HepG2 (cell line): ENCODE measurements around the gene RECQL5. TPM values are rescaled to one million over a fixed set of nuclear protein-coding genes. Genes with fewer than 3 reads are reported as not detected.

ENCODE experiments used
- ATAC-seq: fragments of 200-7000 bp; cut with Tn5 transposase; 3 replicates; pipeline ENCODE4 v1.9.1; 2020; ENCODE audit warnings: mild to moderate bottlenecking, moderate library complexity
- BruUV-seq: library from RNA; stranded (reverse); fragments of 400-500 nt; replicated peaks from 2 replicates; lab custom pipeline; 2021; lab: Mats Ljungman, UMichigan
- CTCF ChIA-PET: fragments of 300-600 bp; formaldehyde crosslinking; extraction: SDS; loops from one replicate; lab custom pipeline; 2021; ENCODE audit warnings: low total read pairs, inconsistent platforms, low intra/inter-chr PET ratio; lab: Yijun Ruan, JAX
- POLR2A ChIA-PET: fragments of 350-600 bp; sonication (Branson Sonifier 250); formaldehyde crosslinking; loops from one replicate; lab custom pipeline; 2020; ENCODE audit warnings: antibody characterized with exemption, inconsistent platforms; lab: Yijun Ruan, JAX
- DNase-seq: peaks from one replicate; pipeline ENCODE4 v3.0.0-alpha.2; 2015; ENCODE audit warnings: low spot score
- FAIRE-seq: peaks from 3 replicates; lab custom pipeline; 2011; peaks lifted over from hg19 to GRCh38; lab: Jason Lieb, UNC
- H2AFZ ChIP-seq: one replicate; pipeline ENCODE4 v1.6.1; 2011; ENCODE audit warnings: low read length, inconsistent platforms
- H3K27ac ChIP-seq: fragments of 300-600 bp; 3 replicates; pipeline ENCODE4 v1.8.0; 2011; ENCODE audit warnings: mixed run types, mild to moderate bottlenecking, mixed read lengths, low read length, inconsistent platforms; ENCODE audit not compliant: insufficient read depth; ENCODE audit errors: extremely low read length
- H3K27me3 ChIP-seq, 2 experiments: fragments of 200-600 bp in 1 of 2; 2 replicates in 1 of 2; 3 replicates in 1 of 2; pipeline versions ENCODE4 v1.6.0 to v1.8.0; 2011; ENCODE audit warnings: low read length in 2 of 2, mild to moderate bottlenecking in 2 of 2, moderate library complexity in 2 of 2, inconsistent platforms in 1 of 2; ENCODE audit not compliant: insufficient read depth in 2 of 2, control insufficient read depth in 1 of 2
- H3K36me3 ChIP-seq, 2 experiments: fragments of 200-600 bp in 1 of 2; replicated peaks in 1 of 2; 2 replicates in 1 of 2; 3 replicates in 1 of 2; pipeline versions ENCODE4 v1.5.1 to v1.8.0; 2011; ENCODE audit warnings: low read length in 2 of 2, inconsistent platforms in 1 of 2; ENCODE audit not compliant: insufficient read depth in 2 of 2, control insufficient read depth in 1 of 2
- H3K4me1 ChIP-seq: 2 replicates; pipeline ENCODE4 v1.5.1; 2012; ENCODE audit warnings: low read length, inconsistent platforms; ENCODE audit not compliant: insufficient read depth
- H3K4me2 ChIP-seq: 2 replicates; pipeline ENCODE4 v1.6.0; 2011; ENCODE audit warnings: low read depth, low read length, inconsistent platforms
- H3K4me3 ChIP-seq, 3 experiments: fragments of 200-600 bp in 1 of 3; sonication (generic), shearing (Covaris generic) in 1 of 3; replicated peaks in 1 of 3; 2 replicates each; pipeline ENCODE4 v1.5.1; 2011 to 2016; ENCODE audit warnings: low read length in 3 of 3, inconsistent platforms in 2 of 3, low read depth in 2 of 3, mild to moderate bottlenecking in 2 of 3, control low read depth in 1 of 3, mixed read lengths in 1 of 3; ENCODE audit not compliant: insufficient read depth in 1 of 3
- H3K79me2 ChIP-seq: one replicate; pipeline ENCODE4 v1.6.1; 2011; ENCODE audit warnings: low read length, inconsistent platforms; ENCODE audit not compliant: insufficient read depth
- H3K9ac ChIP-seq: 2 replicates; pipeline ENCODE4 v1.6.0; 2011; ENCODE audit warnings: mild to moderate bottlenecking, low read depth, low read length, inconsistent platforms; ENCODE audit not compliant: insufficient read depth
- H3K9me3 ChIP-seq: 2 replicates; pipeline ENCODE4 v1.5.1; 2012; ENCODE audit warnings: mild to moderate bottlenecking, low read length
- H4K20me1 ChIP-seq: 2 replicates; pipeline ENCODE4 v1.6.0; 2011; ENCODE audit warnings: inconsistent platforms, mild to moderate bottlenecking, low read length, moderate library complexity; ENCODE audit not compliant: insufficient read depth
- HNRNPL ChIP-seq: fragments of 200-400 bp; formaldehyde crosslinking; IDR thresholded peaks from 2 replicates; pipeline ENCODE4 v1.6.1; 2017; ENCODE audit warnings: mild to moderate bottlenecking, low read depth, low read length
- ZBTB14 ChIP-seq: sonication (generic); formaldehyde crosslinking; IDR thresholded peaks from 2 replicates; pipeline ENCODE4 v1.4.0; 2020; ENCODE audit warnings: missing genetic modification reagents
- ZBTB39 ChIP-seq: sonication (generic); formaldehyde crosslinking; IDR thresholded peaks from 2 replicates; pipeline ENCODE4 v1.5.0; 2020; ENCODE audit warnings: missing genetic modification reagents
- ZFP90 ChIP-seq: sonication (generic); formaldehyde crosslinking; IDR thresholded peaks from 2 replicates; pipeline ENCODE4 v1.8.0; 2022; ENCODE audit warnings: missing genetic modification reagents, mild to moderate bottlenecking, inconsistent platforms, borderline replicate concordance
- WGBS: methylation state at CpG from one replicate; pipeline ENCODE4 v1.1.6; 2017; ENCODE audit warnings: low lambda C conversion rate; 5-methylcytosine and 5-hydroxymethylcytosine counted together
- in situ Hi-C: cut with HindIII; loops from 2 replicates; pipeline ENCODE4 v1.10.0; 2017; ENCODE audit warnings: low pct_unique_long_range_greater_than_20kb; ENCODE audit not compliant: extremely low pct_ligation_motif_present
- intact Hi-C: fragments of 100-400 bp; cut with micrococcal nuclease; formaldehyde crosslinking; loops from one replicate; pipeline ENCODE4 v1.10.0; 2022; ENCODE audit not compliant: unreplicated experiment
- polyA plus RNA-seq, 8 experiments: library from polyadenylated mRNA; depleted of rRNA in 3 of 8; stranded (reverse) in 7 of 8; unstranded in 1 of 8; fragments of >200 nt; fragmentation: Illumina TruSeq in 4 of 8; extraction: Trizol in 4 of 8; gene quantifications; 2 replicates each; pipeline versions ENCODE4 v1.2.1 to v1.2.3, GENCODE V29; 2011 to 2016; ENCODE audit warnings: low read depth in 4 of 8, missing spikeins in 1 of 8, mixed read lengths in 1 of 8; ENCODE audit not compliant: insufficient read depth in 1 of 8
- total RNA-seq, 5 experiments: library from RNA; depleted of rRNA; stranded (reverse); fragments of >200 nt; fragmentation: Illumina TruSeq; extraction: Trizol; gene quantifications; 2 replicates each; pipeline ENCODE4 v1.2.3, GENCODE V29; 2016; ENCODE audit warnings: low read depth in 1 of 5

The RECQL5 gene
- total and polyA plus RNA-seq, 2 of the 13 experiments (the other 11 are each of a cell fraction or from before 2014, with no cell fraction given): 27.7 to 32.0 TPM

GRCh38 chr17:75603123-75603522, 63.8 kb downstream of the RECQL5 start:
- in situ Hi-C loops: no loop called here
- POLR2A ChIA-PET: interaction anchor here (0.8 to 3.0 kb wide), 3 partner anchors 8 to 177 kb away, joined by 3 to 40 read pairs (median 3); no protein-coding TSS in a partner anchor
- no peak overlapping the region for H2AFZ ChIP-seq
- TF ChIP-seq ZFP90 (CRISPR knock-in tag): no peak
- TF ChIP-seq, all 625 proteins: peak for 0
- no peaks in the 10 kb centered on the region for H3K36me3 ChIP-seq
- no peak overlapping the region for H3K9ac ChIP-seq
- H3K4me2 ChIP-seq: no peak overlapping the region
- H3K27ac ChIP-seq: no peak overlapping the region
- no peaks in the 10 kb centered on the region for H3K79me2 ChIP-seq
- H3K4me1 ChIP-seq: peaks cover 14% of the 10 kb centered on the region; the same call in 1 of the 2 replicates
- H3K4me3 ChIP-seq: no peak overlapping the region
- no peaks in the 10 kb centered on the region for H3K9me3 ChIP-seq
- no TSS peak for BruUV-seq
- 21% methylated on average over 9 of the region's 9 CpGs for WGBS
- ATAC-seq (no peak; the same call in 1 of the 3 replicates), FAIRE-seq (no peak), DNase-seq (no peak)
- H3K27me3 ChIP-seq: peaks cover 2 to 11% of the 10 kb centered on the region in 2 experiments; a peak in 2 of 5 replicates
- intact Hi-C loops: no loop called here
- CTCF ChIA-PET: interaction anchor here (1.1 kb wide), 1 partner anchor 14 kb away, joined by 4 read pairs; no protein-coding TSS in a partner anchor
- no peaks in the 10 kb centered on the region for H4K20me1 ChIP-seq

- Histone ChIP-seq H3K9ac (no peak overlapping the region), H2AFZ (no peak overlapping the region), H3K4me2 (no peak overlapping the region), H3K79me2 (no peaks in the 10 kb centered on the region), H3K27ac (no peak overlapping the region), H3K4me3 (no peak overlapping the region), H3K27me3 (peaks cover 2 to 15% of the 10 kb centered on the region in 2 experiments; a peak in 3 of 5 replicates), H3K9me3 (no peaks in the 10 kb centered on the region), H4K20me1 (no peaks in the 10 kb centered on the region), H3K4me1 (peaks cover 14% of the 10 kb centered on the region; the same call in 1 of the 2 replicates), H3K36me3 (no peaks in the 10 kb centered on the region)
- FAIRE-seq (no peak), ATAC-seq (peak; percentile 19), DNase-seq (no peak)
- ChIA-PET CTCF (interaction anchor here (1.1 to 2.5 kb wide), 3 partner anchors 13 to 148 kb away, joined by 4 to 18 read pairs (median 4); no protein-coding TSS in a partner anchor), POLR2A (interaction anchor here (1.2 to 3.0 kb wide), 3 partner anchors 8 to 151 kb away, joined by 3 to 40 read pairs (median 4); no protein-coding TSS in a partner anchor)
- no TSS peak for BruUV-seq
- intact Hi-C loops: no loop called here
- in situ Hi-C loops: no loop called here
- 0% methylated on average over 4 of the region's 12 CpGs for WGBS
- no peak for TF ChIP-seq ZBTB14 (CRISPR knock-in tag)
- TF ChIP-seq HNRNPL: 0 out of 2 replicates have a peak, but pooled peaks have one; percentile 28
- 0 out of 2 replicates have a peak, but pooled peaks have one; percentile 33 for TF ChIP-seq ZBTB39 (CRISPR knock-in tag)
Observed at GRCh38 chr17:75602644-75603043, 64.3 kb downstream of the RECQL5 start.
